GM13976 (cell line): ENCODE results near the gene CALY.

Experiments used
- DNase-seq: peaks from one replicate; pipeline ENCODE4 v3.0.0; 2012; ENCODE audit warnings: low spot score
- CTCF ChIP-seq: IDR thresholded peaks from 2 replicates; pipeline ENCODE4 v1.5.1; 2012; ENCODE audit warnings: borderline replicate concordance, mild to moderate bottlenecking; ENCODE audit not compliant: insufficient read depth; ENCODE audit errors: extremely low read depth, missing control alignments, control extremely low read depth
- in situ Hi-C: fragments of 300-500 bp; cut with MboI; formaldehyde crosslinking; loops from one replicate; pipeline ENCODE4 v1.12.0; 2022; ENCODE audit warnings: low sequenced_read_pairs, mixed read lengths, inconsistent platforms; ENCODE audit not compliant: unreplicated experiment

The CALY gene

GRCh38 chr10:133315847-133316246 lies 20.8 kb downstream of the CALY start:
- TF ChIP-seq CTCF: no peak
- in situ Hi-C loops: no loop called here
- DNase-seq: no peak

GRCh38 chr10:133314911-133315310 lies 21.8 kb downstream of the CALY start:
- no peak for TF ChIP-seq CTCF
- DNase-seq: no peak
- in situ Hi-C loops: no loop called here

- TF ChIP-seq CTCF: no peak
- in situ Hi-C loops: no loop called here
- DNase-seq: no peak
Measured at GRCh38 chr10:133313192-133313591, 23.5 kb downstream of the CALY start.

- in situ Hi-C loops: no loop called here
- DNase-seq: no peak
- TF ChIP-seq CTCF: no peak
Measured at GRCh38 chr10:133312769-133313145, 23.9 kb downstream of the CALY start.

GRCh38 chr10:133312016-133312768 lies 24.5 kb downstream of the CALY start:
- DNase-seq: no peak

GRCh38 chr10:133311570-133311969 lies 25.1 kb downstream of the CALY start:
- DNase-seq: no peak
- no peak for TF ChIP-seq CTCF
- in situ Hi-C loops: no loop called here

More at GRCh38 chr10:133312016-133312768, 24.5 kb downstream of the CALY start:
- in situ Hi-C loops: no loop called here
- no peak for TF ChIP-seq CTCF
